ENCODE results near the gene ATP1B2.

The ATP1B2 gene, protein sequence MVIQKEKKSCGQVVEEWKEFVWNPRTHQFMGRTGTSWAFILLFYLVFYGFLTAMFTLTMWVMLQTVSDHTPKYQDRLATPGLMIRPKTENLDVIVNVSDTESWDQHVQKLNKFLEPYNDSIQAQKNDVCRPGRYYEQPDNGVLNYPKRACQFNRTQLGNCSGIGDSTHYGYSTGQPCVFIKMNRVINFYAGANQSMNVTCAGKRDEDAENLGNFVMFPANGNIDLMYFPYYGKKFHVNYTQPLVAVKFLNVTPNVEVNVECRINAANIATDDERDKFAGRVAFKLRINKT

DNA sequence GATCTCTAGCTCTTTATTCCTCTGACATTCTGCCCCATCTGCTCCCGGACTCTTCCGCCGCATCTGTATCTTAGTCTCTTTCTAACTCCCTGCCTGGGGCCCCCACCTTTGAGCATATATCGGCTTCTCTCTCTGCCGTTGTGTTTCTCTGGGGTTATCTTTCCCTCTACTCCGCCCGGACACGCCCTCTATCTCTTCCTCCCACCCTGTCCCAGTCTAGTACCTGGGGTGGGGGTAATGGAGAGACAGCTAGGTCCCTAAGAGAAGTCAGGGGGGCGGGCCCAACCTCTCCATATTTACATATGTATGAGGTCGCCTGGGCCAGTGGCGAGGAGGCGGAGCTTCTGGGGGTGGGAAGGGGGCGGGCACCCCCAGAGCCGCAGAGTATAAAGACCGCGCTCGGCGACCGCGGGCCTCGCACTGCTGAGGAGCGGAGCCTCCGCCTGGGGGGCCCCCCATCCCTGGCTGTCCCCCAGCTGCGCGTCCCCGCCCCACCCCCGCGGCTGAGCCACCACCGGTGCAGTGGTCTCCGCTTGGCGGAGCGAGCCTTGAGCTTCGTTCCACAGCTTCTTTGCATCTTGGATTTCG is at the start of gene ATP1B2:
TSS of gene ATP1B2 (plus strand) at position 418 of the 588 bp plus-strand sequence. CDS start 593 bp downstream, outside the sequence.
- H3K4me3 ChIP-seq (ENCODE audit: low read depth, low read length), result 0 out of 2 replicates have a peak within 1 kb of the TSS, but pooled peaks have one; percentile 20
- TF ChIP-seq, protein P1, sequence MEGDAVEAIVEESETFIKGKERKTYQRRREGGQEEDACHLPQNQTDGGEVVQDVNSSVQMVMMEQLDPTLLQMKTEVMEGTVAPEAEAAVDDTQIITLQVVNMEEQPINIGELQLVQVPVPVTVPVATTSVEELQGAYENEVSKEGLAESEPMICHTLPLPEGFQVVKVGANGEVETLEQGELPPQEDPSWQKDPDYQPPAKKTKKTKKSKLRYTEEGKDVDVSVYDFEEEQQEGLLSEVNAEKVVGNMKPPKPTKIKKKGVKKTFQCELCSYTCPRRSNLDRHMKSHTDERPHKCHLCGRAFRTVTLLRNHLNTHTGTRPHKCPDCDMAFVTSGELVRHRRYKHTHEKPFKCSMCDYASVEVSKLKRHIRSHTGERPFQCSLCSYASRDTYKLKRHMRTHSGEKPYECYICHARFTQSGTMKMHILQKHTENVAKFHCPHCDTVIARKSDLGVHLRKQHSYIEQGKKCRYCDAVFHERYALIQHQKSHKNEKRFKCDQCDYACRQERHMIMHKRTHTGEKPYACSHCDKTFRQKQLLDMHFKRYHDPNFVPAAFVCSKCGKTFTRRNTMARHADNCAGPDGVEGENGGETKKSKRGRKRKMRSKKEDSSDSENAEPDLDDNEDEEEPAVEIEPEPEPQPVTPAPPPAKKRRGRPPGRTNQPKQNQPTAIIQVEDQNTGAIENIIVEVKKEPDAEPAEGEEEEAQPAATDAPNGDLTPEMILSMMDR (IDR thresholded peaks at IDR 0.05; ENCODE audit: low read depth, low read length), result no peak

DNA sequence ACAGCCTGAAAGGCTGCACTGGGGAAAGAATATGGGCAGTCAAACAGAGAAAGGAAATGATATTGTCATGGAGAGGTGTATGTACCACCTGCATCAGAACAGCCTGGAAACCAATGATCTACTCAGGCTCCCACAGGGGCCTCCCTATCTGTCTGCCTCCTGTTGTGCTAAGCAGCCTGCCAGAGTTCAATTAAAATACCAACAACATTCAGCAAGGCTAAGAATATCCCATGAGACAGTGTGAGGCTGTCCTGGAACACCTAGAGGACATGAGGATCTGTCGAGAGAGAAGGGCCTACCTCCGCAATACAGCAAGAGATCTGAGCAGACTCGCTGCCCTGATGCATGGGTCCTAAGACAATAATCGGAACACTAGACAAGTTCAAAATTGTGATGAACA is 44.4 kb upstream of the ATP1B2 start:
- TF ChIP-seq, protein P1 (IDR thresholded peaks at IDR 0.05; ENCODE audit: low read depth, low read length), result no peak
- H3K4me3 ChIP-seq (ENCODE audit: low read depth, low read length), result no peak overlapping the region

DNA sequence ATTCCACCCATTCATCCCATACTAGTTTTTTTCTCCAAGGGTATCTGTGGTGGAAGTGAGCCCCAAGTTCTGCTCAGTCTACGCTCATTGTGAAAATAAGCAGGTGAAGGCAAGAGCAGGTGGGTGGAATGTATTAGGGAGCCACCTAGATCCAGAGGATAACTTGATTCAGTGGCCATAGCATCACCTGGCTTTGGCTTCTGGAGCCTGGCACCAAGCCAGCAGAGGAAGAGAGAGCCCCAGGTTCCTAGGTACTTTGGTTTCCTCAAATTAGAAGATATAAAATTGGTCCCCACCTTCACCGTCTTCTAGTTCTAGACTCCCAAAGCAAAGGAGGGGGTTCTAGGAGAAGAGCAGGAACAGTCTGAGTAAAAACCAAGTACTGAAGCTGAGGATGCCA is 40.1 kb upstream of the ATP1B2 start:
- TF ChIP-seq, protein P1 (IDR thresholded peaks at IDR 0.05; ENCODE audit: low read depth, low read length), result no peak
- H3K4me3 ChIP-seq (ENCODE audit: low read depth, low read length), result no peak overlapping the region

DNA sequence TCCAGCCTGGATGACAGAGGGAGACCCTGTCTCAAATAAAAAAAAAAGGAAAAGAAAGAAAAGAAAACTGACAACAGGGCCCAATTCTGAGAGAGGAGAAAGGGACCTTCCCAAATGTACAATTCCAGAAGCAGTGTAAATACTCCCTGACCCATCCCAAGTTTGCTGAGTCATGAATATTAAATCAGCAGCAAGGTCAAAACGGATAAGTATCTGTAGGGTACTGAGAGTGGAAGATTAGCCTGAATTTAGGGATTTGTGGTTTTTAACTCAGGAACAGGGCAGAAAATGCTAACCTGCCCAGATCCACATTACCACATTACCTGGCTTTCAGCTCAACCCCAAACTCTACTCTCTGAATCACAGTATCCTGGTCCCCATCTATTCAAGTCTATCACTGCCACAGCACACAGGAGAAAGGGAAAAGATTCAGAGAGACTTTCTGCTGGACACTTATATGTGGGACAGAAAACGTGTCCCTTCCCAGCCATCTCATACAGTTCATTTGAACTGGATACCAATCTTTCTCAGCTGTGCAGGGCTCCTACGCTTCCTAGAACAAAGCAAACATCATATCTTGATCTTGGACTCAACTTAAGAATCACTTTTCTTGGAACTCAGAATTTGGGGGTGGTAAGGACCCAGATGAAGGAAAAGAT is 39.0 kb upstream of the ATP1B2 start:
- H3K4me3 ChIP-seq (ENCODE audit: low read depth, low read length), result no peak overlapping the region
- TF ChIP-seq, protein P1 (IDR thresholded peaks at IDR 0.05; ENCODE audit: low read depth, low read length), result no peak

DNA sequence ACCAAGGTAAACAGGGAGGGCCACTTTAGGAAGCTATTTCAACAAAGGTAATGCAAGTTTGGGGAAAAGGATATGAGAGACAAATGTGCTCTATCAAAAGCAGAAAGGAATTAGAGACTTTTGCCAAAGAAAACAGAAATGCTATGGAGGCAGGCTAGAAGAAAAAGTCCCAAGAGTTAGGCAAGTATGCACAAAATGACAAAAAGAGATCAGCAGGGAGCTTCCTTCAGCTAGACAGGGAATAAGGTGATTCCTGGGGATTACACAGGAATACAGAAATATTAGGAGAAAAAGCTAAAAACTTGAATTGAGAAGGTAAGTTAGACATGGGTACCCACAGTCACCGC is 38.5 kb upstream of the ATP1B2 start:
- H3K4me3 ChIP-seq (ENCODE audit: low read depth, low read length), result no peak overlapping the region
- TF ChIP-seq, protein P1 (IDR thresholded peaks at IDR 0.05; ENCODE audit: low read depth, low read length), result no peak

DNA sequence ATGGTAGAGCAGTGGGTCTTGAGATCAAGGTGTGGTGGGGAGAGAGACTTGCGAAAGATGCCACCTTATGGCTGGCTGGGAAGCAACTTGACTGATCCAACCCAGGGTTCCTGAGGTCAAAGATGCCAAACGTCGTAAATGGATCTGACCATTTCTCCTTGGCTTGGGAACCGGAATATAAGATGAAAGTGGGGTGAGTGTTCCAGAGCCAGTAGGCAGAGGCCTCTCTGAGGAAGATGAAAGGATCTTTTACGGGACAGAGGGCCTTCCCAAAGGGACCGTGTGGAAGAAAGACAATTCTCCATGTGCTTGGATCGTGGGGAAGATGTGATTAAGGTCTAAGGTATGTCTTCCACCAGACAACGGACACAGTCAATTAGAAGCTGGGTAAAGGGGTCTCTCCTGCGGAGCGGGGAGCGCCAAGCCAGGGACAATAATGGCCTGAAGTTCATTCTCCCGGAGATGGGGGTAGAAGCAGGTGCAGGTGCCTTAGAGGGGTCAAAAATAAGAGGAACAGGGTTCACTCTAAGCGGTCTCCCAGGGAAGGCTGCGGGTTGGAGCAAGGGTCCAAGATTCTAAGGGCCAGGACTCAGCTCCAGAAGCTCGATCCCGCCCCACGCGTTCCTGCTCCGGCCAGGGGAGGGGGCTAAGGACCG is 36.8 kb upstream of the ATP1B2 start:
- peak overlapping the region; percentile 89 for H3K4me3 ChIP-seq (ENCODE audit: low read depth, low read length)
- TF ChIP-seq, protein P1 (IDR thresholded peaks at IDR 0.05; ENCODE audit: low read depth, low read length), result no peak

All from WI38 (cell line).